RWPE1 (cell line): ENCODE measurements around the gene EMP2.

Experiments used
- CTCF ChIA-PET: fragments of 350-600 bp; sonication (Branson Sonifier 250); formaldehyde crosslinking; extraction: SDS; loops from one replicate; lab custom pipeline; 2021; lab: Yijun Ruan, JAX
- POLR2A ChIA-PET: fragments of 400-600 bp; formaldehyde crosslinking; extraction: SDS; loops from one replicate; lab custom pipeline; 2020; ENCODE audit warnings: antibody characterized with exemption; ENCODE audit not compliant: low non-redundant PET; lab: Yijun Ruan, JAX
- DNase-seq: peaks from one replicate; pipeline ENCODE4 v3.0.0; 2012; ENCODE audit warnings: low spot score
- H3K27ac ChIP-seq: fragments of 450-650 bp; 2 replicates; pipeline ENCODE4 v1.5.1; 2017
- TF ChIP-seq, protein P1 (sequence below): fragments of 450-650 bp; conservative IDR thresholded peaks from 2 replicates; pipeline ENCODE4 v1.5.1; 2017; ENCODE audit warnings: low read depth, mild to moderate bottlenecking

The EMP2 gene

DNA sequence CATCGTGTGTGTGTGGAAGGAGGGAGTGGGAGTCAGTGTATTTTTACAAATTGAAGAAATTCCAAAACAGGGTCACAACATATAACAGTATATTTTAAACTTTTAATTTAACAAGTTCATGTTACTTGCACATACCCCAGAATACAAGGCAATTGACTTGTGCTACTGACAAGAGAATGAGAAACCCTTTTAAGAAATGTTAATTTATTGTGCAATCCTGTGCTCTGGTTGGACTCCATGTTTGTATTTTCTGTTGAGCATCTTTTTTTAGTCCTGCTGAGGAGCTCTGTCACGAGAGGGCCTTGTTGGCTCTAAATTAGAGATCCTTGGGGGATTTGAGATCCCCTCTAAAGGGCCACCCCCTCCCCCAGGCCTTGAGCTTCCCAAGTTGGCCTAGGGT is 1.1 kb upstream of the EMP2 start:
- no peak overlapping the region for H3K27ac ChIP-seq
- ChIA-PET CTCF (interaction anchor here (0.6 kb wide), 1 partner anchor 101 kb away, joined by 3 read pairs; no protein-coding TSS in a partner anchor), POLR2A (no interaction called here)
- TF ChIP-seq, protein P1, sequence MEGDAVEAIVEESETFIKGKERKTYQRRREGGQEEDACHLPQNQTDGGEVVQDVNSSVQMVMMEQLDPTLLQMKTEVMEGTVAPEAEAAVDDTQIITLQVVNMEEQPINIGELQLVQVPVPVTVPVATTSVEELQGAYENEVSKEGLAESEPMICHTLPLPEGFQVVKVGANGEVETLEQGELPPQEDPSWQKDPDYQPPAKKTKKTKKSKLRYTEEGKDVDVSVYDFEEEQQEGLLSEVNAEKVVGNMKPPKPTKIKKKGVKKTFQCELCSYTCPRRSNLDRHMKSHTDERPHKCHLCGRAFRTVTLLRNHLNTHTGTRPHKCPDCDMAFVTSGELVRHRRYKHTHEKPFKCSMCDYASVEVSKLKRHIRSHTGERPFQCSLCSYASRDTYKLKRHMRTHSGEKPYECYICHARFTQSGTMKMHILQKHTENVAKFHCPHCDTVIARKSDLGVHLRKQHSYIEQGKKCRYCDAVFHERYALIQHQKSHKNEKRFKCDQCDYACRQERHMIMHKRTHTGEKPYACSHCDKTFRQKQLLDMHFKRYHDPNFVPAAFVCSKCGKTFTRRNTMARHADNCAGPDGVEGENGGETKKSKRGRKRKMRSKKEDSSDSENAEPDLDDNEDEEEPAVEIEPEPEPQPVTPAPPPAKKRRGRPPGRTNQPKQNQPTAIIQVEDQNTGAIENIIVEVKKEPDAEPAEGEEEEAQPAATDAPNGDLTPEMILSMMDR: no peak
- no peak for DNase-seq

DNA sequence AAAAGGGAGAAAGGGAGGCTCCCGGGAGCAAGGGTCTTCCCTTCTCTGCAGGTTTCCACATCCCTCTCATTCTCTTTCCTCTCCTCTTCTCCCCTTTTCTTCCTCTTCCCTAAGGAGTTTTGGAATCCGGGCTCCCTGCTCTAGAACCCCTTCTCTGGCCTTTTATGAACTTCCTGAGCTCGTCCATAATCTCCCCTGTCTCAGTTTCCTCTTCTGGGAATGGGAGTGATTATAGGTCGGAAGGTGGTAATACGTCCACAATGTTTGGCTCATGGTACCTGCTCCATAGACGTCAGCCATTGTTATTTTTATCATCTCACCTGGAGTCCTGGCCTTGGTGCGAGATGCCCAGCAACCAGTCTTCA is 467 bp upstream of the EMP2 start:
- ChIA-PET CTCF (interaction anchor here (0.6 to 1.3 kb wide), 7 partner anchors 28 to 360 kb away, joined by 3 to 9 read pairs (median 3); partner anchors contain the start of gene NUBP1), POLR2A (interaction anchor here (0.6 to 1.0 kb wide), 3 partner anchors 14 to 36 kb away, joined by 3 to 4 read pairs (median 4); no protein-coding TSS in a partner anchor)
- no peak for DNase-seq
- TF ChIP-seq, protein P1: no peak
- peak overlapping the region; percentile 82 for H3K27ac ChIP-seq

DNA sequence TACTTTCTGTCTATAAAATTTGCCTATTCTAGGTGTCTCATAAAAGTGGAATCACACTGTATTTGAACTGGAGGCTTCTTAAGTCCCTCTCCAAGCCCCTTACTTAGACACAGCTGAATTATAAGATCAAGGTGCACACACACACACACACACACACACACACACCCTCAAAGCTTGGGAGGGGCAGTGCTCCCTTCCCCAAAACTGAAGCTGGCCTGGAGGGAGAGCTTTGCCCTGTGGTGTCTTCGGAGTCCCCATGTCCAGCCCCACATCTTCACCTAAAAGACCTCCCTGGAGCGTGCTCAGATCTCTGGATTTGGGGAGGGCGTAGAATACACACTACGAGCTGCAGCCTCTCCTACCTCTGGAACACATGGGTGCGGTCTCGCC is 828 bp downstream of the EMP2 start:
- ChIA-PET CTCF (interaction anchor here (0.6 to 1.5 kb wide), 9 partner anchors 14 to 339 kb away, joined by 3 to 7 read pairs (median 3); partner anchors contain the start of gene NUBP1), POLR2A (interaction anchor here (1.4 kb wide), 2 partner anchors 37 to 74 kb away, joined by 4 to 8 read pairs; no protein-coding TSS in a partner anchor)
- peak overlapping the region; percentile 82 for H3K27ac ChIP-seq
- TF ChIP-seq, protein P1: no peak
- DNase-seq: no peak

DNA sequence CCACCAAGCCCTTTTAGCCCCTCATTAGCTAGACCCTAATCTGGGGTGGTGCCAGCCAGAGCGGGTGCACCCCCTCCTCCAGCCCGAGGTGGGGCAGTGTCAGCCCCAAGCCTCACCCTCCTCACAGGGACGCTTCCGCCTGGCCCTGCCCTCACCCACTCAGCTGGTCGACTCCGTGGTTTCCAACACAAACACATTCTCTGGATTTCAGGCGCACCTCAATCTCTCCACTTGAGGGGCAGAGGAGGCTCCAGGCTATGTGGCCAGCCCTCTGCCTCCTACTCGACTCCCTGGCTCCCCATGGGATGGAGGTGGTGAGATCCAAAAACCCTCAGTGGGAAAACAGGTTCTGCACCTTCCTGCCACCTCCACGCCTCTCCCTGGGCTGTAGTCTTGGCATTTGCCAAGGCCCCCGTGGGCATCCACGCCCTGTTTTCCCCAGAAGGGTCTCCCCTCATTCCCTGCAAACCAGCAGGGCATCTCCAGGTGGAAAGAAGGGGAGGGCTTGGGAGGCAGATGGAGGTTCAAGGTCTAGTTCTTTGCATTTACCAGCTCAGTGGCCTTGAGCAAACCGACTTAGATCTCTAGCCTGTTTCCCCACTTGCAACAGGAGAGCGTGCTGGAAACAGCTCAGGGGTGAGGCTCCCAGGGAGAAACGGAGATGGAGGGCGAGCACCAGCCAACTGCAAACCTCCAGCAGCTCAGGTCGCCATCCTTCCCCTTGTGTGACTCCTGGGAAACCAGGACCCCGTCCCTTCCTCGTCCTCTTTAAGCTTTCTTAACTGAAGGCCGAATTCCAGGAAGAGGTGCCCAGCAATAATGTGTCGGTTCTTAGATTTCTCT is 1.7 kb downstream of the EMP2 start:
- peak; percentile 36 for DNase-seq
- ChIA-PET CTCF (interaction anchor here (0.9 to 1.5 kb wide), 5 partner anchors 15 to 340 kb away, joined by 3 to 7 read pairs (median 3); no protein-coding TSS in a partner anchor), POLR2A (interaction anchor here (0.6 to 1.4 kb wide), 4 partner anchors 33 to 74 kb away, joined by 4 to 10 read pairs (median 8); no protein-coding TSS in a partner anchor)
- TF ChIP-seq, protein P1: no peak
- peak overlapping the region; percentile 52 for H3K27ac ChIP-seq

DNA sequence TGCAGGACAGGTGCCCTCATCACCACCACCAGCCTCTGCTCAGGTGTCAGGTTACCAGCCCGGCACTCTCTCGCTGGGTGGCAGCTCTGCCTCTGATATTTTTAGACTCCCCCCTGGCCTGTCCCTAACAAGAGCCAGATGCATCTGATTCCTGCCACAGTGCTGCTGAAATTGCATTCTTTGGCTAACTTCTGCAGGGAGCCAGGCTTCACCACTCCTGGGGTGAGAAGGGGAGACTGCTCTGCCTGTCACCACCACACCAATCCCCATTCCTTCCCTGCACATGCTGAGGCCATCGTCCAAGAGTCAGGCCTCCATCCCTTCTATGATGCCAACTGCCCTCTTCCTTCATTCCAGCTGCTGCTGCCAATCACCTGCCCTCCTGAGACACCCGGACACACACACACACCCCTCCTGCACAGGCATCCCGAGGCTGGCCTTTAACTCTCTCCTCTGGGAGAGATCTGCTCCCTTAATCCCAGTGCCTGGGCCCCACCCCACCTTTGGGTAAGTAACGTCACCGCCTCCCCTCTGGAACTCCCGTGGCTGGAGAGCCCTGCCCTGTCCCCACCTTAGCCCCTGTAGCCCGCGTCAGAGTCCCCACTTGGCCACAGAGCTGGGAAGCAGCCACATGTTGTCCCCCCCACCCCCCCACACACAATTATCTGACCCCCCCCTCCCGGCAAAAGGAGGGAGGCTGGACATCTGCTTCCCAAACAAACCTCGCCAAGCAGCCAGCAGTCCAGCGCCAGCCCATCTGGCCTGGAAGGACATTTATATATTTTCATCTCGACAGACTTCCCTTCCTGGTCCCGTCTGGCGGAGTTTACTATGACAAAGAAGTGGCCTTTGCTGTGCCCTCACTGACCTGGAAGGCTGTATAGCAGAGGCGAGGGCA is 2.8 kb downstream of the EMP2 start:
- POLR2A ChIA-PET: no interaction called here
- no peak for DNase-seq
- TF ChIP-seq, protein P1: no peak
- peak overlapping the region; percentile 6 for H3K27ac ChIP-seq
- CTCF ChIA-PET: no interaction called here
